ENCODE measurements around the gene GJD3. TPM values are rescaled to one million over a fixed set of nuclear protein-coding genes. Genes with fewer than 3 reads are reported as not detected.

The GJD3 gene
- total and polyA plus RNA-seq, 2 donors (not counting 1 experiment from before 2014, with no cell fraction given) = not detected

DNA sequence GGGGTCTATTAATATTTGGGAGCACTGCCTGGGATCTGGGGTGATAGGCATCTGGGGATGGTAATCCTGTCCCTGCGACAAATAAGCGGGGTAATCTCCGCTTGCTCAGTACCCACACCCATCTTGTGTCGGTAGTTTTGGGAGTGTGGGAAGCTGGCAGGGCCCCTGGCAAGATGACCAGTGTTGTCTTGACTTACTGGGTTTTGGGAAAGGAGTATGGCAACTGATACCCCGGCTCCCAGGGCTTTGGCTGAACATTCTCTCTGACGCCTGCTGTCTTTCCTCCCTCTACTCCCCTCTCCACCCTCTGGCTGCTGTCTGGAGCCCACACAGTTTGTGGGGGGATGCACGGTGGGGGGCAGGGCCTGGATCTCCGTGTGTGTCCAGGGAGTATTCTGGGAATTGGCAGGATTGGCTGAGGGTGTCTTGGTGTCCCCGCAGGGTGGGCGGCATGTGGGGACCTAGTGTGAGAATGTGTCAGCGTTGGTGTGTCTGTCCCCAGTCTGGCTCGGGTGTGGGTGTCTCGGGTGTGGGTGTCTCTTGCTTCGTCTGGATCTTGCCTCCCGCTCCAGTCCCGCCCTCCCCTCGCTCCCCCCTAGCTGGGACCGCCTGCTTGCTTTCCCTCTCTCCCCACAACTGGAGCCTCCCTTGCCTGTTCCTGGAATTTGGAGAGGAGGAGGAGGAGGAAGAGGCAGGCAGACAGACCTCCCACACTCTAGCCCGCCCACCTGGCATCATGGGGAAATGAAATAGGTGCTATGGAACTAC lies 43.6 kb downstream of the GJD3 start:
- Mint-ChIP-seq H3K27ac (peak overlapping the region; percentile 100), H3K27me3 (no peaks in the 10 kb centered on the region), H3K4me3 (peak overlapping the region; percentile 97), H3K4me1 (peaks cover 85% of the 10 kb centered on the region), H3K9me3 (ENCODE audit: insufficient read depth) (no peaks in the 10 kb centered on the region)
- Histone ChIP-seq H3K9ac (ENCODE audit: low read length) (peak overlapping the region; percentile 92), H3K79me2 (ENCODE audit: control insufficient read depth, insufficient read depth, low read length) (peaks cover 90% of the 10 kb centered on the region), H3K36me3 (replicated peaks in 1 of 2; ENCODE audit: control extremely low read depth in 1 of 2, control insufficient read depth in 1 of 2, extremely low read depth in 1 of 2, insufficient read depth in 2 of 2, low read length in 1 of 2) (no peaks in the 10 kb centered on the region), H3K27ac (ENCODE audit: low read length in 2 of 2) (peak overlapping the region; percentile 96), H3K27me3 (replicated peaks in 1 of 4; ENCODE audit: control extremely low read depth in 1 of 4, control insufficient read depth in 3 of 4, insufficient read depth in 4 of 4, low read length in 3 of 4) (no peaks in the 10 kb centered on the region), H4K20me1 (ENCODE audit: control insufficient read depth, insufficient read depth, low read length, poor library complexity, severe bottlenecking) (peaks cover 8% of the 10 kb centered on the region), H3K4me1 (ENCODE audit: control insufficient read depth in 2 of 2, insufficient read depth in 2 of 2, low read length in 2 of 2) (peaks cover 74 to 92% of the 10 kb centered on the region in 2 donors), H3K9me3 (ENCODE audit: control extremely low read depth in 1 of 3, control insufficient read depth in 2 of 3, insufficient read depth in 1 of 3, low read length in 2 of 3) (no peaks in the 10 kb centered on the region), H3K4me3 (ENCODE audit: control extremely low read depth in 1 of 5, extremely low read depth in 1 of 5, insufficient read depth in 1 of 5, low read depth in 2 of 5, low read length in 4 of 5) (peak overlapping the region; percentile 48 to 94 (median 87)), H3K4me2 (replicated peaks; ENCODE audit: low read depth, low read length, poor library complexity, severe bottlenecking) (peak overlapping the region; percentile 98), H2AFZ (ENCODE audit: insufficient read depth, low read depth, low read length, poor library complexity, severe bottlenecking) (no peak overlapping the region)
- DNase-seq = peak; percentile 42
- 80% methylated on average over 7 of the region's 19 CpGs for WGBS (ENCODE audit: insufficient coverage)
- ATAC-seq (ENCODE audit: low read depth) = no peak
- ChIA-PET CTCF (interaction anchor here (1.1 to 12.7 kb wide), 6 partner anchors 11 to 34 kb away, joined by 3 to 119 read pairs (median 16); no protein-coding TSS in a partner anchor), POLR2A (interaction anchor here (0.5 to 1.7 kb wide), 5 partner anchors 13 to 212 kb away, joined by 3 to 7 read pairs (median 4); no protein-coding TSS in a partner anchor)
- TF ChIP-seq CTCF (IDR thresholded peaks at IDR 0.05) = no peak
- TF ChIP-seq EZH2 (IDR thresholded peaks at IDR 0.05; ENCODE audit: borderline replicate concordance, insufficient read depth, low read depth, low read length, poor library complexity, severe bottlenecking) = no peak
- intact Hi-C loops (cut with micrococcal nuclease) = loop anchor here (5.0 kb wide), 1 partner anchor 241 kb away; no protein-coding TSS in a partner anchor

All from B cell (primary cell).